Measurements from ENCODE around the gene C20orf141. TPM values are rescaled to one million over a fixed set of nuclear protein-coding genes. Genes with fewer than 3 reads are reported as not detected.

The C20orf141 gene
- total and polyA plus RNA-seq, 7 experiments from 2014 or later: not detected

DNA sequence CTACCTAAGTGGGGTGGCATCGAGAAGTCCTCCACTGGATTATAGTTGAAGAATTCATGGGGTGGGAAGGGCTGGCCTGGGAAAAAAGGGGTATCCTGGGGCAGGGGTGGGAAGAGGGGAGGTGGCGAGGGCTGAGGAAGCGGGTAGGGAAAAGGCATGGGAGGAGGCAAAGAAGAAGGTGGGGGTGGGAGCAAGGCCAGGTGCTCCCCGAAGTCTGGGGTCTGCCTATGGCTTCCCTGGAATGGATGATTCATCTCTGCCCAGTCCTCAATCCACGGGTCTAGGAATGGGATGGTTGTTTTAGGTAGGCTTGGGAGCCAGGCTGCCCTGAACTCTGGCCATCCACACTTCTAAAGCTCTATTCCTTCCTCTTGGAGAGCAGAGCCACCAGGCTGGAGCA, 21.2 kb downstream of the C20orf141 start:
- Histone ChIP-seq H3K36me3 (ENCODE audit: control insufficient read depth in 2 of 3, insufficient read depth in 3 of 3, low read length in 3 of 3) (peaks cover 0 to 8% (median 0%) of the 10 kb centered on the region in 3 experiments), H3K27me3 (ENCODE audit: control insufficient read depth in 2 of 2, insufficient read depth in 2 of 2, low read length in 2 of 2) (no peaks in the 10 kb centered on the region), H3K4me3 (ENCODE audit: low read length) (no peak overlapping the region), H3K27ac (ENCODE audit: low read depth, low read length) (no peak overlapping the region), H3K9me3 (ENCODE audit: control insufficient read depth in 2 of 3, low read length in 3 of 3) (no peaks in the 10 kb centered on the region), H3K4me1 (ENCODE audit: control insufficient read depth in 2 of 2, insufficient read depth in 2 of 2, low read length in 2 of 2) (peaks cover 9 to 12% of the 10 kb centered on the region in 2 donors)
- H3K9me3 Mint-ChIP-seq: peaks cover 0 to 4% (median 0%) of the 10 kb centered on the region in 11 donors
- no peak for DNase-seq
- no peak overlapping the region for H3K4me3 Mint-ChIP-seq
- ChIA-PET CTCF (interaction anchor here (0.6 kb wide), 1 partner anchor 425 kb away, joined by 3 read pairs; no protein-coding TSS in a partner anchor), POLR2A (interaction anchor here (0.7 kb wide), 1 partner anchor 38 kb away, joined by 3 read pairs; no protein-coding TSS in a partner anchor)
- no peak overlapping the region for H3K27ac Mint-ChIP-seq
- H3K4me1 Mint-ChIP-seq: peaks cover 7 to 22% (median 15%) of the 10 kb centered on the region in 7 donors
- peaks cover 0 to 19% (median 10%) of the 10 kb centered on the region in 5 donors for H3K36me3 Mint-ChIP-seq
- H3K27me3 Mint-ChIP-seq: peaks cover 0 to 3% (median 0%) of the 10 kb centered on the region in 5 donors
- ATAC-seq: no peak
- intact Hi-C loops (cut with micrococcal nuclease): loop anchor here in 1 of 2 donors (5.0 kb wide), 1 partner anchor 84 kb away; no protein-coding TSS in a partner anchor

DNA sequence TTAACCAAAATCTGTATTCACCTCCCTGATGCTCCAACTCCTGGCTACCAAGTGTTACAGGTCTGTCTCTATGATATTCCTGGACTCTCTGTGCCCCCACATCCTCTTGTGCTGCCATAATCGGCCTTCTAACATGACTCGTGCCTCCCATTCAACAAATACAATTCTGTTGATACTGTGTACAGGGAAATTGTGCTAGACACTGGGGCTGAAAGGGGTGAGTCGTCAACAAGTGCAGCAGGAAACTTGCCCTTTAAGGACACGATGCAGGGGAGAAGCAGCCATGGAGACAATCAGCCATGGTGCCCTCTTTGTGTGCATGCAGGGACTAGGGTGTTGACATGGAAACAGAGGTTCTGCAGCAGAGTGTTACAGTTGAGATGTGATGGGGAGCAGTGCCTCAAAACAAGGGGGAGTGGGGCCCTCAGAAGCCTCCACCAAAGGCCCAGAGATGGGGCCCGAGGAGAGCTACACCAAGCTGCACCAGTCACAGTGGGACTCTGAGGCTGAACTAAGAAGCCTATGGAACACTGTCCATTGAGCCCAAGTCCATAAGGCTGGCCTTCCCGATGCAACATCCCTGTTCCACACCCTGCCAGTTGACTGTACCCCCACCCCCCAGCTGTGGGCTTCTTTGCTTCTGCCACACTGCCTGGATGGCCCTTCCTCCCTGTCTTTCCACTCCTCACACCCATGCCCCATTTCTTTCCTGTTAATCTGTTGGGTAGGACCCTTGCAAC, 22.6 kb downstream of the C20orf141 start:
- H3K27ac Mint-ChIP-seq: peak overlapping the region in 3 of 9 donors; percentile 33 to 53 (median 38)
- POLR2A ChIA-PET: interaction anchor here (0.7 kb wide), 1 partner anchor 707 kb away, joined by 3 read pairs; no protein-coding TSS in a partner anchor
- intact Hi-C loops (cut with micrococcal nuclease): loop anchor here in 1 of 2 donors (5.0 kb wide), 1 partner anchor 85 kb away; no protein-coding TSS in a partner anchor

DNA sequence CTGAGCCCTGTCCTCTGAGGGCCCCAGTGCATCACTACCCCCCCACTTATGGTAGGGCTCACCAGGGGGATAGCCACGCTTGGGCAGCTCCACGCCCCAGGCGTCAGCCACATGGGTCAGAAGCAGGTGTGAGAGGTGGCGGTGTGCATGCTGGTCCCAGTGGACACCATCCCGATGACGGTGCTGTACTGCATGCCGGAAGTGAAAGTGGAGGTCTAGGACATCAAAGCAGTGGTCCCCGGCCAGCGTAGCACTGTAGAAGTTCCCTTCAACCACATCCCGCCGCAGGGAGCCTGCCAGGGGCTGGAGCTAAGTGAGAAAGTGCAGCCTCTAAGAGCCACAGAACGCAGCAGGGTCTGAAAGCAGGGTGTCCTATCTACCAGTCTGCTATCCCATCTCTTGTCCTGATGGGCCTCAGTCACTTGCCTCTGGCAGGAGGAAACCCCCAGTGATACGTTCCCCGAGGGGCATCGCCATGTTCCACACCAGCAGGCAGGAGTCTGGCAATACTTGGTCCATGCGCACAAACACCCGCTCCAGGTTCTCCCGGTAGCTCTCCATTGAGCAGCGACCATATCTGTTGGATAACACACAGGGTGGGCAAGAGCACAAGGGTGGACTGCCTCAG, 23.5 kb downstream of the C20orf141 start:
- no peaks in the 10 kb centered on the region for H3K27me3 ChIP-seq (ENCODE audit: control insufficient read depth in 2 of 2, insufficient read depth in 2 of 2, low read length in 2 of 2)
- H3K9me3 ChIP-seq (ENCODE audit: control insufficient read depth in 2 of 3, low read length in 3 of 3): no peaks in the 10 kb centered on the region
- ChIA-PET POLR2A (interaction anchor here (1.8 to 2.5 kb wide), 3 partner anchors 8 to 368 kb away, joined by 5 to 10 read pairs (median 10); partner anchors contain the start of genes NOP56 and SNRPB), CTCF (no interaction called here)
- H3K4me3 ChIP-seq (ENCODE audit: low read length): no peak overlapping the region
- H3K4me3 Mint-ChIP-seq: peak overlapping the region in 8 of 10 donors; percentile 9 to 80 (median 36)
- intact Hi-C loops (cut with micrococcal nuclease): loop anchor here in 1 of 2 donors (5.0 kb wide), 1 partner anchor 86 kb away; no protein-coding TSS in a partner anchor
- peak overlapping the region in 4 of 9 donors; percentile 14 to 62 (median 36) for H3K27ac Mint-ChIP-seq
- H3K4me1 ChIP-seq (ENCODE audit: control insufficient read depth in 2 of 2, insufficient read depth in 2 of 2, low read length in 2 of 2): peaks cover 15 to 21% of the 10 kb centered on the region in 2 donors
- H3K36me3 ChIP-seq (ENCODE audit: control insufficient read depth in 2 of 3, insufficient read depth in 3 of 3, low read length in 3 of 3): peaks cover 0 to 8% (median 0%) of the 10 kb centered on the region in 3 experiments
- peaks cover 10 to 28% (median 25%) of the 10 kb centered on the region in 7 donors for H3K4me1 Mint-ChIP-seq
- ATAC-seq (no peak), DNase-seq (no peak)
- H3K9me3 Mint-ChIP-seq: peaks cover 0 to 4% (median 0%) of the 10 kb centered on the region in 11 donors
- H3K27me3 Mint-ChIP-seq: no peaks in the 10 kb centered on the region
- H3K27ac ChIP-seq (ENCODE audit: low read depth, low read length): no peak overlapping the region
- peaks cover 0 to 19% (median 10%) of the 10 kb centered on the region in 5 donors for H3K36me3 Mint-ChIP-seq

More for the DNA sequence above, 22.6 kb downstream of the C20orf141 start:
- Histone ChIP-seq H3K36me3 (ENCODE audit: control insufficient read depth in 2 of 3, insufficient read depth in 3 of 3, low read length in 3 of 3) (peaks cover 0 to 8% (median 0%) of the 10 kb centered on the region in 3 experiments), H3K4me3 (ENCODE audit: low read length) (no peak overlapping the region), H3K9me3 (ENCODE audit: control insufficient read depth in 2 of 3, low read length in 3 of 3) (no peaks in the 10 kb centered on the region), H3K4me1 (ENCODE audit: control insufficient read depth in 2 of 2, insufficient read depth in 2 of 2, low read length in 2 of 2) (peaks cover 15 to 21% of the 10 kb centered on the region in 2 donors), H3K27ac (ENCODE audit: low read depth, low read length) (no peak overlapping the region), H3K27me3 (ENCODE audit: control insufficient read depth in 2 of 2, insufficient read depth in 2 of 2, low read length in 2 of 2) (no peaks in the 10 kb centered on the region)
- Mint-ChIP-seq H3K9me3 (peaks cover 0 to 4% (median 0%) of the 10 kb centered on the region in 11 donors), H3K36me3 (peaks cover 0 to 19% (median 10%) of the 10 kb centered on the region in 5 donors), H3K4me3 (peak overlapping the region in 1 of 10 donors; percentile 55), H3K4me1 (peaks cover 10 to 28% (median 21%) of the 10 kb centered on the region in 7 donors), H3K27me3 (no peaks in the 10 kb centered on the region)
- no peak for DNase-seq
- no peak for ATAC-seq
- CTCF ChIA-PET: no interaction called here

DNA sequence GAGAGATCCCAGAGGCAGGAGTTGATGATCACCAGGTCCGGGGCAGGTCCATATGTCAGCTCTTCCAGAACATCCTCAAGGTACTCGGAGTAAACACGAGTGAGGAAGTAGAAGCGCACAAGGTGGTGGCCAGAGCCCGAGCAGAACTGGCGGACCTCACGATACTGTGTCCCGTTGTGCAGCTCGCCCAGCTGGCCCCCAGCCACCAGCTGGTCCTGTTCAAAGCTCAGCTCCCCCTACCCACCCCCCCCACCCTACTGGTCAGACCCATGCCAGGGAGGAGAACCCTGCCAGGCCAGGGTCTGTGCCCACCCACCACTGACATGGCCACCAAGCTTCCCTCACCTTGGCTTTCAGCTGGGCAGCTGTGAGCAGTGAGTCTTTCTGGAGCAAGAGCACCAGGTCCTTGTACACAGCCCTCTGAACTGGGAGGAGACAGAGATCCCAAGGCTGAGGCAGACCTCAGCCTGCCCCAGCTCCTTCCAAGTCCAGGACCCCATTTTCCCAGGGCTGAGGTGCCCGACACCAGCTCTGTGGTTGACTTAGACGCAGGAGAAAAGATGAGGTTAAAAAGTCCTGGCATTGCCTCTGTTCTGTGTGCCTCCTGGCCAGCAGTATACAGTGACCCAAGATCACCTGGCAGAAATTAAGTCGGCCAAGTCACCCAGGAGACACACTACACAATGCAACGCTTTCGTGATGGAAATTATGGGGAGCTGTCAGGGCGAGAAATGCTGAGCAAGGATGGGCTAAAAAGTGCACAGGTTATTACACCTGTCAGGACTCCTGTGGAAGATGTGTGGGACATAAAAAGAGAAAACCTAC, 24.3 kb downstream of the C20orf141 start:
- Mint-ChIP-seq H3K4me3 (peak overlapping the region; percentile 75 to 93 (median 90)), H3K4me1 (peaks cover 10 to 36% (median 33%) of the 10 kb centered on the region in 7 donors), H3K36me3 (peaks cover 0 to 22% (median 10%) of the 10 kb centered on the region in 5 donors), H3K27me3 (no peaks in the 10 kb centered on the region), H3K27ac (peak overlapping the region; percentile 67 to 95 (median 91)), H3K9me3 (peaks cover 0 to 4% (median 0%) of the 10 kb centered on the region in 11 donors)
- no peaks in the 10 kb centered on the region for H3K27me3 ChIP-seq (ENCODE audit: control insufficient read depth in 2 of 2, insufficient read depth in 2 of 2, low read length in 2 of 2)
- peaks cover 15 to 21% of the 10 kb centered on the region in 2 donors for H3K4me1 ChIP-seq (ENCODE audit: control insufficient read depth in 2 of 2, insufficient read depth in 2 of 2, low read length in 2 of 2)
- intact Hi-C loops (cut with micrococcal nuclease): loop anchor here in 1 of 2 donors (5.0 kb wide), 1 partner anchor 87 kb away; no protein-coding TSS in a partner anchor
- DNase-seq (peak in 1 of 9 donors; percentile 8), ATAC-seq (no peak)
- no peak overlapping the region for H3K27ac ChIP-seq (ENCODE audit: low read depth, low read length)
- CTCF ChIA-PET: interaction anchor here (1.1 kb wide), 1 partner anchor 95 kb away, joined by 4 read pairs; no protein-coding TSS in a partner anchor
- H3K9me3 ChIP-seq (ENCODE audit: control insufficient read depth in 2 of 3, low read length in 3 of 3): no peaks in the 10 kb centered on the region
- POLR2A ChIA-PET: interaction anchor here (0.6 to 2.5 kb wide), 8 partner anchors 8 to 369 kb away, joined by 3 to 15 read pairs (median 8); partner anchors contain the start of genes NOP56, PTPRA and SNRPB
- H3K36me3 ChIP-seq (ENCODE audit: control insufficient read depth in 2 of 3, insufficient read depth in 3 of 3, low read length in 3 of 3): peaks cover 0 to 8% (median 0%) of the 10 kb centered on the region in 3 experiments
- H3K4me3 ChIP-seq (ENCODE audit: low read length): peak overlapping the region; percentile 72

- Histone ChIP-seq H3K27ac (ENCODE audit: low read depth, low read length) (peak overlapping the region; percentile 77), H3K4me1 (ENCODE audit: control insufficient read depth in 2 of 2, insufficient read depth in 2 of 2, low read length in 2 of 2) (peaks cover 15 to 21% of the 10 kb centered on the region in 2 donors), H3K36me3 (ENCODE audit: control insufficient read depth in 2 of 3, insufficient read depth in 3 of 3, low read length in 3 of 3) (peaks cover 0 to 8% (median 0%) of the 10 kb centered on the region in 3 experiments), H3K4me3 (ENCODE audit: low read length) (peak overlapping the region; percentile 72), H3K27me3 (ENCODE audit: control insufficient read depth in 2 of 2, insufficient read depth in 2 of 2, low read length in 2 of 2) (no peaks in the 10 kb centered on the region), H3K9me3 (ENCODE audit: control insufficient read depth in 2 of 3, low read length in 3 of 3) (no peaks in the 10 kb centered on the region)
- CTCF ChIA-PET: interaction anchor here (1.0 to 1.1 kb wide), 2 partner anchors 96 to 126 kb away, joined by 3 to 4 read pairs; no protein-coding TSS in a partner anchor
- Mint-ChIP-seq H3K27me3 (no peaks in the 10 kb centered on the region), H3K4me3 (peak overlapping the region; percentile 75 to 93 (median 90)), H3K36me3 (peaks cover 0 to 24% (median 8%) of the 10 kb centered on the region in 5 donors), H3K4me1 (peaks cover 14 to 43% (median 40%) of the 10 kb centered on the region in 7 donors), H3K27ac (peak overlapping the region; percentile 20 to 95 (median 91)), H3K9me3 (peaks cover 0 to 4% (median 0%) of the 10 kb centered on the region in 11 donors)
- no peak for ATAC-seq
- DNase-seq: no peak
- POLR2A ChIA-PET: interaction anchor here (0.6 to 2.5 kb wide), 11 partner anchors 9 to 369 kb away, joined by 3 to 15 read pairs (median 8); partner anchors contain the start of genes IDH3B, NOP56, PTPRA and SNRPB
- intact Hi-C loops (cut with micrococcal nuclease): loop anchor here (1.0 to 5.0 kb wide), 9 partner anchors 34 to 569 kb away; partner anchors contain the start of genes PTPRA (in 2 of the 2), CPXM1 (in 1 of the 2), EBF4 (in 1 of the 2) and NOP56 (in 1 of the 2)
Measured at GRCh38 chr20:2839732-2840137, 24.9 kb downstream of the C20orf141 start.
